ENCODE results near the gene PIRT. TPM values are rescaled to one million over a fixed set of nuclear protein-coding genes. Genes with fewer than 3 reads are reported as not detected.

PIRT gene
- total RNA-seq, 5 donors from 2014 or later (not counting 1 experiment from before 2014, with no cell fraction given) = not detected

DNA sequence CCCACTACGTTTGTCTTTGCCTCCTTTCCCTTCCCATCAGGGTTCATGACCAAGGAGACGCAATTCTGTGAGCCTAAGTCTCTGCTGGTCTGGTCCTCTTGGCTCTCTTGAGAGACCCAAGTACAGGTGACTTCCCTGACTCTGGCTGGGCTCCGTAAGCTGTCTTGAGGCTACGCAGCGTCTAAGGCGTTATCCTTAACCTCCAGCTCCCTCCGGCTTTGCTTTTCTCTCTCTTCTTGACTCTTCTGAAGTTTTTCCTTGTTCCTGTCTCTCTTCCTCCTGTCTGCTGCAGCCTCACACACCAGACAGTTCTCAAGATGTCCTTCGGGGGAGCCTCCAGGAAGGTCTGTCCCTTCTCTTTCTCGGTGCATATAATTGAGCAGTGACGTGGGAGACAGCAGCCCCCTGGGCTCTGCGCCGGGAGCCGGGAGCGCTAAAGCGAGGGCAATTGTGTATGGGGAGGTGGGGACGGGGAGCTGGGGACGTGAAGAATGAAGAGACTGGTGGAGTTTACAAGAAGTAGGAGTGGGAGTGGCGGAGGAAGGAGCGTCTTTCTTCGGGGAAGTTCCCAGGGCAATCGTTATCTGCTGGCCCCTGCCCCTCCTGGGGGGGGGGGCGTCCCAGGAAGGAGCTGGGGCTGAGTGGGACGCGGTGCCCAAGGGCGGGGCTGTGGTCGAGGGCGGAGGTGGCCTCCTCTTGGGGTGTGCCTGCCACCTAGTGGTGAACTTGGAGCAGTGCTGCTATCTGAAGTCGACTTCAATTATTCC lies 6.9 kb upstream of the PIRT start:
- no peaks in the 10 kb centered on the region for H3K36me3 Mint-ChIP-seq
- 18% methylated on average over 23 of the region's 28 CpGs for WGBS (ENCODE audit: insufficient coverage)
- no peaks in the 10 kb centered on the region for H3K36me3 ChIP-seq (ENCODE audit: control insufficient read depth in 2 of 2, extremely low read depth in 1 of 2, insufficient read depth in 1 of 2, low read length in 1 of 2)
- DNase-seq = peak; percentile 34 to 79 (median 59)
- no peaks in the 10 kb centered on the region for H3K9me3 Mint-ChIP-seq
- peaks cover 0 to 15% of the 10 kb centered on the region in 2 experiments for H3K27me3 ChIP-seq (replicated peaks in 1 of 2; ENCODE audit: control insufficient read depth in 2 of 2, extremely low read depth in 1 of 2, insufficient read depth in 2 of 2, low read length in 1 of 2)
- peak; percentile 89 to 99 (median 90) for ATAC-seq (replicated peaks in 1 of 4)
- H3K27me3 Mint-ChIP-seq = peaks cover 7 to 9% of the 10 kb centered on the region in 2 donors
- ChIA-PET CTCF (interaction anchor here (0.7 to 2.8 kb wide), 17 partner anchors 22 to 1514 kb away, joined by 3 to 35 read pairs (median 4); no protein-coding TSS in a partner anchor), POLR2A (no interaction called here)
- H3K4me1 Mint-ChIP-seq = peaks cover 6 to 12% (median 10%) of the 10 kb centered on the region in 3 donors
- peaks cover 0 to 8% of the 10 kb centered on the region in 2 experiments for H3K4me1 ChIP-seq (ENCODE audit: control insufficient read depth in 1 of 2, extremely low read depth in 1 of 2, insufficient read depth in 2 of 2, low read length in 2 of 2)
- H3K9me3 ChIP-seq = no peaks in the 10 kb centered on the region
- peak overlapping the region; percentile 54 to 84 (median 76) for H3K4me3 Mint-ChIP-seq
- H3K27ac ChIP-seq (ENCODE audit: low read length) = no peak overlapping the region
- H3K4me3 ChIP-seq (ENCODE audit: control insufficient read depth in 1 of 2, extremely low read depth in 1 of 2, low read length in 1 of 2) = peak overlapping the region; percentile 30 to 49
- no peak overlapping the region for H3K27ac Mint-ChIP-seq

DNA sequence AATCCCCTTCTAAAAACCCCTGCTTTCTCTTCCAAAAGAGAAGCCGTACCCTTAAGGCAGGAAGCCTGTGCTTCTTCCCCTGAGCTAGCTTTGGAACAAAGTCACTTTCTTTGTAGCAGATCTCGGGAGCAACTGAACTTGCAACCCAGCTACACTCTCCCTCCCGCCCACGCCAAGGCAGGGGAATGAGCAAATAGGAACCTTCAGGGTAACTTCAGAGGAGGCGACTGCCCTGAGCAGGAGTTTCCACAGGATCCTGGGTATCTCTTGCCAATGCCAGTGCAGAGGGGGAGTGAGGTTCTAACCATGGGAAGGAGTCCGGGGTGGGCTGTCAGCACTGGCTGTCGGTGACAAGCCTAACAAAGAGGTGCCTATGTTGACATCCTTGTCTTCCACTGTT lies 5.9 kb upstream of the PIRT start:
- ChIA-PET POLR2A (no interaction called here), CTCF (interaction anchor here (0.7 to 2.8 kb wide), 8 partner anchors 11 to 213 kb away, joined by 3 to 35 read pairs (median 7); no protein-coding TSS in a partner anchor)
- H3K36me3 ChIP-seq (ENCODE audit: control insufficient read depth in 2 of 2, extremely low read depth in 1 of 2, insufficient read depth in 1 of 2, low read length in 1 of 2) = no peaks in the 10 kb centered on the region
- WGBS (ENCODE audit: insufficient coverage) = 52% methylated on average over 3 of the region's 7 CpGs
- peaks cover 0 to 18% of the 10 kb centered on the region in 2 experiments for H3K27me3 ChIP-seq (replicated peaks in 1 of 2; ENCODE audit: control insufficient read depth in 2 of 2, extremely low read depth in 1 of 2, insufficient read depth in 2 of 2, low read length in 1 of 2)
- H3K27ac Mint-ChIP-seq = no peak overlapping the region
- H3K27me3 Mint-ChIP-seq = peaks cover 0 to 7% of the 10 kb centered on the region in 2 donors
- DNase-seq (no peak), ATAC-seq (replicated peaks in 1 of 4) (no peak)
- no peak overlapping the region for H3K27ac ChIP-seq (ENCODE audit: low read length)
- H3K4me3 ChIP-seq (ENCODE audit: control insufficient read depth in 1 of 2, extremely low read depth in 1 of 2, low read length in 1 of 2) = no peak overlapping the region
- H3K4me1 ChIP-seq (ENCODE audit: control insufficient read depth in 1 of 2, extremely low read depth in 1 of 2, insufficient read depth in 2 of 2, low read length in 2 of 2) = peaks cover 0 to 8% of the 10 kb centered on the region in 2 experiments
- peak overlapping the region; percentile 6 to 47 (median 21) for H3K4me3 Mint-ChIP-seq
- H3K9me3 ChIP-seq = no peaks in the 10 kb centered on the region
- H3K36me3 Mint-ChIP-seq = no peaks in the 10 kb centered on the region
- H3K4me1 Mint-ChIP-seq = peaks cover 6 to 12% (median 10%) of the 10 kb centered on the region in 3 donors
- H3K9me3 Mint-ChIP-seq = no peaks in the 10 kb centered on the region

DNA sequence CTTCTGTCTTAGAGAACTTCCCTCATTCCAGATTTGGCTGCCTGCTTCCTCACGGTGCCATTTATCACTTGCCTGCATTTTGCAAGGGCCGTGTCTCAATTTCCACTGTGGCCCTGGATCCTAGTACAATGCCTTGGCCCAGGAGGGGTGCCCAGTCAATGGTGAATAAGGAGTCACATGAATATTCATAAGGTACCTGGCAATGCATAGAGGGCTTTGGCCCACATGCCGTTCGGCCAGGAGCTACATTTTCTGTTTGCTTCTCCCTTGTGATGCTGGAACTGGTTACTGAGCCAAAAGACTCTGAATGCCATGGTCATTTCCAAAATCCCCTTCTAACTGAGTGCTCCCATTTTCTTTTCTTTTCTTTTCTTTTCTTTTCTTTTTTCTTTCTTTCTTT lies 4.8 kb upstream of the PIRT start:
- no peaks in the 10 kb centered on the region for H3K36me3 Mint-ChIP-seq
- peaks cover 0 to 7% of the 10 kb centered on the region in 2 donors for H3K27me3 Mint-ChIP-seq
- CTCF ChIA-PET = interaction anchor here (0.5 to 2.6 kb wide), 4 partner anchors 142 to 200 kb away, joined by 3 to 9 read pairs (median 4); no protein-coding TSS in a partner anchor
- no peak overlapping the region for H3K27ac Mint-ChIP-seq
- POLR2A ChIA-PET = no interaction called here
- 86% methylated on average over 2 of the region's 4 CpGs for WGBS (ENCODE audit: insufficient coverage)
- H3K4me1 Mint-ChIP-seq = peaks cover 6 to 12% (median 10%) of the 10 kb centered on the region in 3 donors
- Histone ChIP-seq H3K9me3 (no peaks in the 10 kb centered on the region), H3K4me3 (ENCODE audit: control insufficient read depth in 1 of 2, extremely low read depth in 1 of 2, low read length in 1 of 2) (no peak overlapping the region), H3K27ac (ENCODE audit: low read length) (no peak overlapping the region), H3K36me3 (ENCODE audit: control insufficient read depth in 2 of 2, extremely low read depth in 1 of 2, insufficient read depth in 1 of 2, low read length in 1 of 2) (no peaks in the 10 kb centered on the region), H3K4me1 (ENCODE audit: control insufficient read depth in 1 of 2, extremely low read depth in 1 of 2, insufficient read depth in 2 of 2, low read length in 2 of 2) (peaks cover 0 to 8% of the 10 kb centered on the region in 2 experiments), H3K27me3 (replicated peaks in 1 of 2; ENCODE audit: control insufficient read depth in 2 of 2, extremely low read depth in 1 of 2, insufficient read depth in 2 of 2, low read length in 1 of 2) (peaks cover 0 to 19% of the 10 kb centered on the region in 2 experiments)
- ATAC-seq (replicated peaks in 1 of 4) (no peak), DNase-seq (no peak)
- H3K4me3 Mint-ChIP-seq = no peak overlapping the region
- no peaks in the 10 kb centered on the region for H3K9me3 Mint-ChIP-seq

DNA sequence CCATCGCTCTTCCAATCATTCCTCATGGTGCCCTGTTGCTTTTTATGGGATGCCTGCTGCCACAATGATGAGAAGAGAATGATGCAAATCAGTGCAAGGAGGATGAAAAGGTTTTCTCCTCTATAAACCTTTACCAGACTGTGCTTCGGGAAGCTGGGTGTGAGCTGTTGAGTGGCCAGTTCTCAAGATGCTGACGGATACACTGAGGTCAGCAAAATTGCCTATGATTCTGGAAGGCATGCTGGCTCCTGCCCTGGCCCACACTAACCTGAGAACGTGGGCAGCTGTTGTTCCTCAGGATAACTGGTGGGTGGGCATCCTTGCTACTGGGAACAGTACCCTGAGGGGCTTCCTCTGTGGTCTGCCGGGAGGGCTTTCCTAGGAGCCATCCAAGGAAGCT lies 795 bp upstream of the PIRT start:
- no peak overlapping the region for H3K27ac Mint-ChIP-seq
- H3K4me1 Mint-ChIP-seq = no peaks in the 10 kb centered on the region
- DNase-seq = no peak
- Histone ChIP-seq H3K4me1 (ENCODE audit: control insufficient read depth in 1 of 2, extremely low read depth in 1 of 2, insufficient read depth in 2 of 2, low read length in 2 of 2) (no peaks in the 10 kb centered on the region), H3K9me3 (no peaks in the 10 kb centered on the region), H3K27ac (ENCODE audit: low read length) (no peak overlapping the region), H3K4me3 (ENCODE audit: control insufficient read depth in 1 of 2, extremely low read depth in 1 of 2, low read length in 1 of 2) (no peak overlapping the region), H3K36me3 (ENCODE audit: control insufficient read depth in 2 of 2, extremely low read depth in 1 of 2, insufficient read depth in 1 of 2, low read length in 1 of 2) (no peaks in the 10 kb centered on the region), H3K27me3 (replicated peaks in 1 of 2; ENCODE audit: control insufficient read depth in 2 of 2, extremely low read depth in 1 of 2, insufficient read depth in 2 of 2, low read length in 1 of 2) (peaks cover 0 to 4% of the 10 kb centered on the region in 2 experiments)
- H3K9me3 Mint-ChIP-seq = no peaks in the 10 kb centered on the region
- no peak for ATAC-seq (replicated peaks in 1 of 4)
- no peaks in the 10 kb centered on the region for H3K36me3 Mint-ChIP-seq
- H3K4me3 Mint-ChIP-seq = no peak overlapping the region
- 77% methylated on average over 4 of the region's 5 CpGs for WGBS (ENCODE audit: insufficient coverage)
- ChIA-PET POLR2A (no interaction called here), CTCF (no interaction called here)
- H3K27me3 Mint-ChIP-seq = no peaks in the 10 kb centered on the region

DNA sequence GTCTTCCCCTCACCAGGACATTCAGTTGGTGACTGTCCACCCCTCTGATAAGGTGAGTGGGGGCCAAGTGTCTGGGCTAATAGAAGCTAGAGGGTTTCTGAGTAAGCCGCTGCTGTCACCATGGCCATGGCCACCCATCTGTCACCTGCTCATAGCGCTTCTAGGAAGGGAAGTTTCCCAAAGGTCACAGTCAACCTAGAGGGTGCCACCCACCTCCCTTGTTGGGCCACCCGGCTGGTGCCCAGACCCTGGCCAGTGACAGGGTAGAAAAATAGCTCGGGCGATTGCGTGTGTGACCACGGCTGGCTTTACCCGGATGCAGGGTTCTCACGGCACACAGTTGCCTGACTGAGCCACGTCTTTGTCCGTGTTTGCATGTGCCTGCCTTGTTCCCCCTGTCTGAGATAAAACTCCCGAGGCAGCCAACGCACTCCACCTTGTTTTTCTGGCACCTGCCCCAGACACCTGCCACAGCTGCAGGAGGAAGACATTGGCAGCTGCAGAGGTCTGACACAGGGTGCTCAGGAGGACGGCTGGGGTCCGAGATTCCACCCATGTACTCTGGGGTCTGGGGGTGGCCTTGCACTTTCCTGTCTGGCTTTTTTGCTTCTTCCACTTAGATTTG lies 809 bp downstream of the PIRT start:
- Histone ChIP-seq H3K4me1 (ENCODE audit: control insufficient read depth in 1 of 2, extremely low read depth in 1 of 2, insufficient read depth in 2 of 2, low read length in 2 of 2) (no peaks in the 10 kb centered on the region), H3K36me3 (ENCODE audit: control insufficient read depth in 2 of 2, extremely low read depth in 1 of 2, insufficient read depth in 1 of 2, low read length in 1 of 2) (no peaks in the 10 kb centered on the region), H3K9me3 (no peaks in the 10 kb centered on the region), H3K4me3 (ENCODE audit: control insufficient read depth in 1 of 2, extremely low read depth in 1 of 2, low read length in 1 of 2) (no peak overlapping the region), H3K27ac (ENCODE audit: low read length) (no peak overlapping the region), H3K27me3 (replicated peaks in 1 of 2; ENCODE audit: control insufficient read depth in 2 of 2, extremely low read depth in 1 of 2, insufficient read depth in 2 of 2, low read length in 1 of 2) (peaks cover 0 to 3% of the 10 kb centered on the region in 2 experiments)
- H3K27ac Mint-ChIP-seq = no peak overlapping the region
- H3K36me3 Mint-ChIP-seq = no peaks in the 10 kb centered on the region
- ChIA-PET CTCF (no interaction called here), POLR2A (no interaction called here)
- no peak overlapping the region for H3K4me3 Mint-ChIP-seq
- no peak for DNase-seq
- 84% methylated on average over 15 of the region's 15 CpGs for WGBS (ENCODE audit: insufficient coverage)
- no peaks in the 10 kb centered on the region for H3K27me3 Mint-ChIP-seq
- H3K9me3 Mint-ChIP-seq = no peaks in the 10 kb centered on the region
- no peak for ATAC-seq (replicated peaks in 1 of 4)
- no peaks in the 10 kb centered on the region for H3K4me1 Mint-ChIP-seq

DNA sequence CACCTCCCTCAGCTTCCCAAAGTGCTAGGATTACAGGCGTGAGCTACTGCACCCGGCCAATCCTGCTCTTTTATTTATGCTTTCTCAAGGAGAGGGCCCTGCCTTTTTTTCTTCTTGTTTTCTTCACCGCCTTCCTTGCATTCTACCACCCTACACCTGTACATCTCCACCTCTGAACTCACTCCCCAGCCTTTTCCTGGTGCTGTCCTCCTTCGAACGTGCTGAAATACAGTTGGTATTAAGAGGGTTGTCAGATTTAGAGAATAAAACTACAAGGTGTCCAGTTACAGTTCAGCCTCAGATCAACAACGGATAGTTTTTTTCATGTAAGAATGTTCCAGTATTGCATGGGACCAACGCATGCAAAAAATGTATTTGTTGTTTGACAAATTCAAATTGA lies 1.7 kb downstream of the PIRT start:
- Mint-ChIP-seq H3K27ac (no peak overlapping the region), H3K36me3 (no peaks in the 10 kb centered on the region), H3K4me3 (no peak overlapping the region), H3K27me3 (no peaks in the 10 kb centered on the region), H3K4me1 (no peaks in the 10 kb centered on the region), H3K9me3 (no peaks in the 10 kb centered on the region)
- ChIA-PET POLR2A (no interaction called here), CTCF (interaction anchor here in 1 of 2 donors (0.7 kb wide), 1 partner anchor 103 kb away, joined by 5 read pairs; no protein-coding TSS in a partner anchor)
- 81% methylated on average over 6 of the region's 7 CpGs for WGBS (ENCODE audit: insufficient coverage)
- Histone ChIP-seq H3K36me3 (ENCODE audit: control insufficient read depth in 2 of 2, extremely low read depth in 1 of 2, insufficient read depth in 1 of 2, low read length in 1 of 2) (no peaks in the 10 kb centered on the region), H3K4me3 (ENCODE audit: control insufficient read depth in 1 of 2, extremely low read depth in 1 of 2, low read length in 1 of 2) (no peak overlapping the region), H3K27me3 (replicated peaks in 1 of 2; ENCODE audit: control insufficient read depth in 2 of 2, extremely low read depth in 1 of 2, insufficient read depth in 2 of 2, low read length in 1 of 2) (peaks cover 0 to 3% of the 10 kb centered on the region in 2 experiments), H3K9me3 (no peaks in the 10 kb centered on the region), H3K27ac (ENCODE audit: low read length) (no peak overlapping the region), H3K4me1 (ENCODE audit: control insufficient read depth in 1 of 2, extremely low read depth in 1 of 2, insufficient read depth in 2 of 2, low read length in 2 of 2) (no peaks in the 10 kb centered on the region)
- ATAC-seq (replicated peaks in 1 of 4) (no peak), DNase-seq (no peak)
